PC-3 (cell line): ENCODE measurements around the gene THSD7A. TPM values are rescaled to one million over a fixed set of nuclear protein-coding genes. Genes with fewer than 3 reads are reported as not detected.
A peak's percentile ranks its signal among the peaks of the same experiment; 100 is the strongest.

Source experiments
- ATAC-seq: fragments of 200-7000 bp; cut with Tn5 transposase; 2 replicates; pipeline ENCODE4 v1.9.1; 2020; ENCODE audit warnings: mild to moderate bottlenecking, moderate library complexity
- BruUV-seq: library from RNA; stranded (reverse); fragments of 400-500 nt; replicated peaks from 2 replicates; lab custom pipeline; 2021; lab: Mats Ljungman, UMichigan
- CTCF ChIA-PET: fragments of 300-600 bp; sonication (Branson Sonifier 250); formaldehyde crosslinking; loops from one replicate; lab custom pipeline; 2022; ENCODE audit warnings: antibody characterized with exemption; lab: Charles Lee
- POLR2A ChIA-PET: fragments of 300-600 bp; sonication (Branson Sonifier 250); formaldehyde crosslinking; loops from one replicate; lab custom pipeline; 2022; ENCODE audit warnings: antibody characterized with exemption; ENCODE audit not compliant: unreplicated experiment; lab: Charles Lee
- DNase-seq: peaks from one replicate; pipeline ENCODE4 v3.0.0-alpha.2; 2015
- H2AFZ ChIP-seq: fragments of 300-600 bp; sonication (generic); 2 replicates; pipeline ENCODE4 v1.6.0; 2016; ENCODE audit warnings: antibody characterized with exemption, low read length
- H3F3A ChIP-seq: fragments of 300-600 bp; sonication (generic); one replicate; pipeline ENCODE4 v1.6.0; 2017; ENCODE audit warnings: antibody characterized with exemption, low read length, control low read depth, mild to moderate bottlenecking; ENCODE audit not compliant: unreplicated experiment
- H3K27ac ChIP-seq: fragments of 300-600 bp; sonication (generic); 2 replicates; pipeline ENCODE4 v1.5.1; 2016; ENCODE audit warnings: mild to moderate bottlenecking, low read length
- H3K27me3 ChIP-seq: fragments of 300-600 bp; sonication (generic); 2 replicates; pipeline ENCODE4 v1.6.1; 2016; ENCODE audit warnings: low read length, mixed read lengths
- H3K36me3 ChIP-seq: fragments of 300-600 bp; sonication (generic); 2 replicates; pipeline ENCODE4 v1.6.1; 2016; ENCODE audit warnings: low read depth, mixed run types, low read length, mixed read lengths
- H3K4me1 ChIP-seq: fragments of 300-600 bp; sonication (generic); 2 replicates; pipeline ENCODE4 v1.5.1; 2016; ENCODE audit warnings: low read length; ENCODE audit not compliant: insufficient read depth
- H3K4me2 ChIP-seq: fragments of 300-600 bp; sonication (generic); 2 replicates; pipeline ENCODE4 v1.6.0; 2016; ENCODE audit warnings: low read length
- H3K4me3 ChIP-seq: fragments of 300-600 bp; sonication (generic); 2 replicates; pipeline ENCODE4 v1.5.1; 2016; ENCODE audit warnings: mild to moderate bottlenecking, low read length, mixed read lengths
- H3K79me2 ChIP-seq: fragments of 300-600 bp; sonication (generic); 2 replicates; pipeline ENCODE4 v1.6.1; 2017; ENCODE audit warnings: low read length, mixed read lengths
- H3K9ac ChIP-seq: fragments of 300-600 bp; sonication (generic); 2 replicates; pipeline ENCODE4 v1.6.0; 2016; ENCODE audit warnings: mild to moderate bottlenecking, low read length
- H3K9me2 ChIP-seq: fragments of 300-600 bp; sonication (generic); replicated peaks from 2 replicates; pipeline ENCODE4 v1.6.1; 2016; ENCODE audit warnings: mixed run types, low read length, mixed read lengths
- H3K9me3 ChIP-seq: fragments of 300-600 bp; sonication (generic); 2 replicates; pipeline ENCODE4 v1.6.1; 2016; ENCODE audit warnings: low read length, mixed read lengths
- H4K20me1 ChIP-seq: fragments of 300-600 bp; sonication (generic); 2 replicates; pipeline ENCODE4 v1.6.1; 2016; ENCODE audit warnings: low read length, mixed read lengths
- CTCF ChIP-seq: fragments of 300-600 bp; sonication (generic); conservative IDR thresholded peaks from 2 replicates; pipeline ENCODE4 v1.5.1; 2017; ENCODE audit warnings: antibody characterized with exemption, low read depth, mild to moderate bottlenecking, low read length
- EZH2 ChIP-seq: fragments of 300-600 bp; sonication (generic); IDR thresholded peaks from one replicate; pipeline ENCODE4 v1.6.1; 2017; ENCODE audit warnings: antibody characterized with exemption, mild to moderate bottlenecking, low read length; ENCODE audit not compliant: unreplicated experiment
- EZH2phosphoT487 ChIP-seq: fragments of 300-600 bp; sonication (generic); IDR thresholded peaks from 2 replicates; pipeline ENCODE4 v1.6.1; 2018; ENCODE audit warnings: mild to moderate bottlenecking, antibody characterized with exemption, low read length, borderline replicate concordance
- intact Hi-C: fragments of 100-400 bp; cut with micrococcal nuclease; formaldehyde crosslinking; loops from 2 replicates; pipeline ENCODE4 v1.9.0; 2023
- total RNA-seq: library from RNA; depleted of rRNA; stranded (reverse); fragments of >200 nt; gene quantifications from 2 replicates; pipeline ENCODE4 v1.2.3, GENCODE V29; 2014

THSD7A gene
- total RNA-seq, 1 experiment from 2014 or later = 0.04 TPM

DNA sequence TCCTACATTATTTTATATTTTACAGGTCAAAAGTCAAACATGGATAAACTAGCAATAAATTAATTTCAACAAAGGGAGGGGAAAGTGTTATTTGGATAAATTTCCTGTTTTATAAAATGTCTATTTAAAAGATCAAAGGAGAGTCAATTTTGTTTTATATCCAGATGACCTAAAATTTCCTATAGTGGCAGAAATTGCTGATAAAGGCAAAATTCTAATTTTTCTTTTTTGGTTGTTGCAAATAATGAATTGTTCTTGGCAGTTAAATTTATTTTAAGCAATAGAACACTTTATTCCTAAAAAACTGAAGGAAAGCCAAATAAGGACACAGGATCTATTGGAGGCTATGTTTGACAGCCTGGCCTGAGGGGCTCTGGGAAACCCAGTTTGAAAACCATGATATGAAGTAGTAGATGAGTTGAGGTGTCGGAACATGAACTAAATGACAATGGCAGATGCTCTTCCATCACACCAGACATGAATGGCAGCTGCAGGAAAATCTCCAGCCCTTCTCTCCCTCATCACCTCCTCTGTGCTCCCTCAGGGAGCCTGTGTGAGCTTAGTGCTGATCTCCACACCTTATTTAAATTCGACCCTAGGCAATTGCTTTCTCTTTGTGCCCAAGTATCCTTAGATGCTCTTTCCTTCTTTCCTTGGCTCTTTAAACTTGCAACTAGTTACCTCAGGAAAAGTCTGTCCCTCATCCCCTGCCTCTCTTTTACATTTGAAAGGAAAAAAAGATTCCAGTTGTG, 395.0 kb downstream of the THSD7A start:
- ATAC-seq (no peak), DNase-seq (no peak)
- H3K36me3 ChIP-seq = no peaks in the 10 kb centered on the region
- no peaks in the 10 kb centered on the region for H3K9me2 ChIP-seq
- no peak overlapping the region for H3K4me2 ChIP-seq
- no peaks in the 10 kb centered on the region for H3F3A ChIP-seq
- no peaks in the 10 kb centered on the region for H3K9me3 ChIP-seq
- ChIA-PET CTCF (no interaction called here), POLR2A (no interaction called here)
- TF ChIP-seq CTCF (no peak), EZH2phosphoT487 (no peak), EZH2 (no peak)
- H3K27ac ChIP-seq = no peak overlapping the region
- H3K4me3 ChIP-seq = no peak overlapping the region
- intact Hi-C loops = no loop called here
- H3K4me1 ChIP-seq = peaks cover 3% of the 10 kb centered on the region; the same call in 1 of the 2 replicates
- no peaks in the 10 kb centered on the region for H3K27me3 ChIP-seq
- no TSS peak for BruUV-seq
- H4K20me1 ChIP-seq = no peaks in the 10 kb centered on the region
- no peaks in the 10 kb centered on the region for H3K79me2 ChIP-seq
- H3K9ac ChIP-seq = no peak overlapping the region
- H2AFZ ChIP-seq = no peak overlapping the region

DNA sequence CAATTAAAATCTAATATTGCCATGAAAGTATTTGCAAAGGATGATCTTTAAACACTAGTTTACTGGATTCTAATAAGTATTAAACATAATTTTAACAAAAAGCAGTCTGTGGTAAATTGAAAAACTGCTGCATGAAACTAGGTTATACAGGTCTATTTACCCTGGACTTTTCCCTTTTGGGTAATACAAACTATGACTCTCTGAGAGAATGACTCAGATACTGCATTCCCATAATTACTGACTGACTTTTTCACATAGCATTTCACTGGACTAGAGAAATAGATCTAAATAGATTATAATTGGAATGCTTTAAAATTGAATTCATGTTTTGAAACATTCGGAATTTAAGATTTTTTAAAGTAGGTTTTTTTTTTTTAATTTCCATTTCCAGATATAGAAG, 395.7 kb downstream of the THSD7A start:
- Histone ChIP-seq H3K36me3 (no peaks in the 10 kb centered on the region), H3K27me3 (no peaks in the 10 kb centered on the region), H3K9me2 (no peaks in the 10 kb centered on the region), H3K4me2 (no peak overlapping the region), H3K4me1 (peaks cover 3% of the 10 kb centered on the region; the same call in 1 of the 2 replicates), H3F3A (no peaks in the 10 kb centered on the region), H3K9me3 (no peaks in the 10 kb centered on the region), H2AFZ (no peak overlapping the region), H4K20me1 (no peaks in the 10 kb centered on the region), H3K27ac (no peak overlapping the region), H3K4me3 (no peak overlapping the region), H3K9ac (no peak overlapping the region), H3K79me2 (no peaks in the 10 kb centered on the region)
- TF ChIP-seq EZH2phosphoT487 (no peak), CTCF (no peak), EZH2 (no peak)
- intact Hi-C loops = no loop called here
- ATAC-seq (peak; percentile 91), DNase-seq (peak; percentile 41)
- POLR2A ChIA-PET = no interaction called here
- no TSS peak for BruUV-seq
- CTCF ChIA-PET = no interaction called here

DNA sequence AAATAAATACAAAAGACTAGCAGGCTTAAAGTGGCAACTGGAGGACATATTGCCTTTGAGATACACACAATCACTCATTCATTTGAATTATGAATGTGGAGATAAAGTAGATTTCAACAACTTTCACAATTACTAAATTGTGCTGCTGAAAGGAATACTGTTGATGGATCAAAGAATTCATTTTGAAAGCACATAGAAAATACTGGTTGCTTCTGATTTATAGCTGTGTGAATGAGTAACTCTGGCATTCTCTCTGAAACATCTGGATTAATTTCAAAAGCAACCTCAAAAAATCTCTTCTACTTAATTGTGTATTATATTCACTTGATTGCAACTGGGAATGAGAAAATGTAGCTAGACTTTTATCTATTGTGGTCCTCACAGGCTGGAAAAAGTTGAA, 397.6 kb downstream of the THSD7A start:
- Histone ChIP-seq H2AFZ (no peak overlapping the region), H4K20me1 (no peaks in the 10 kb centered on the region), H3K9me2 (no peaks in the 10 kb centered on the region), H3K79me2 (no peaks in the 10 kb centered on the region), H3F3A (no peaks in the 10 kb centered on the region), H3K9me3 (no peaks in the 10 kb centered on the region), H3K9ac (no peak overlapping the region), H3K27me3 (no peaks in the 10 kb centered on the region), H3K4me2 (no peak overlapping the region), H3K4me1 (peaks cover 3% of the 10 kb centered on the region; the same call in 1 of the 2 replicates), H3K4me3 (no peak overlapping the region), H3K27ac (no peak overlapping the region), H3K36me3 (no peaks in the 10 kb centered on the region)
- intact Hi-C loops = no loop called here
- ChIA-PET POLR2A (no interaction called here), CTCF (no interaction called here)
- DNase-seq = no peak
- TF ChIP-seq EZH2 (no peak), CTCF (no peak), EZH2phosphoT487 (no peak)
- BruUV-seq = no TSS peak
- ATAC-seq = no peak
